Measurements from ENCODE around the gene ITPA.
A peak's percentile ranks its signal among the peaks of the same experiment; 100 is the strongest.

Gene ITPA

DNA sequence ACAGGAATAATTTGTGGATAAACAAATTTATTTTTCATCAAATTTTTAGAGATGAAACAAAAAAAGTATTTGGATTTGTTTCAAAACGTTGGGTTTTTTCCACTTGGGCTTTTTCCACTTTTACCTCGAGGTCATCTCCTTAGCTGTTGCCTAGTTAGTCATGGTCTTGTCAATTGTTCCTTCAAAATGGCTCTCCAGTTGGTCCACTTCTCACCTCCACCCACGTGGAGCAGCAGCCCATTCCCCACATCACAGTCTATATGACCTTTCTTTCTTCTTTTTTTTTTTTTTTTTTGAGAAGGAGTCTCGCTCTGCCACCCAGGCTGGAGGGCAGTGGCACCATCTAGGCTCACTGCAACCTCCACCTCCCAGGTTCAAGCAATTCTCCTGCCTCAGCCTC lies 36.4 kb downstream of the ITPA start:
- Histone ChIP-seq H3K9ac (ENCODE audit: low read depth in 1 of 2, low read length in 2 of 2) (no peak overlapping the region), H3K27me3 (ENCODE audit: control insufficient read depth in 2 of 2, insufficient read depth in 2 of 2, low read length in 2 of 2) (peaks cover 16 to 27% of the 10 kb centered on the region in 2 donors), H3K9me3 (ENCODE audit: control insufficient read depth in 2 of 2, low read length in 2 of 2) (no peaks in the 10 kb centered on the region), H3K27ac (ENCODE audit: low read depth in 2 of 2, low read length in 2 of 2) (no peak overlapping the region), H3K4me3 (ENCODE audit: low read length in 2 of 2) (no peak overlapping the region), H3K36me3 (ENCODE audit: control insufficient read depth in 2 of 2, insufficient read depth in 2 of 2, low read length in 2 of 2) (no peaks in the 10 kb centered on the region), H3K4me1 (ENCODE audit: control insufficient read depth in 2 of 2, insufficient read depth in 2 of 2, low read length in 2 of 2) (peaks cover 0 to 3% of the 10 kb centered on the region in 2 donors)

DNA sequence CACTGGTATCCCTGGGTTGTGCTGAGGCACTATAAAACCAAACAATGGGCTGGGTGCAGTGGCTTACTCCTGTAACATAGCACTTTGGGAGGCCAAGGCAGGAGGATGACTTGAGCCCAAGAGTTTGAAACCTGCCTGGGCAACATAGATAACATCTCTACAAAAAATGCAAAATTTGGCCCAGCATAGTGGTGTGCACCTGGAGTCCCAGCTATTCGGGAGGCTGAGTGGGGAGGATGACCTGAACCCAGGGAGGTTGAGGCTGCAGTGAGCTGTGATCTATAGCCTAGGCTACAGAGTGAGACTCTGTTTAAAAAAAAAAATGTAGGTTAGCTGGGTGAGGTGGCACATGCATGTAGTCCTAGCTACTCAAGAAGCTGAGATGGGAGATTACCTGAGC lies 37.4 kb downstream of the ITPA start:
- no peak overlapping the region for H3K9ac ChIP-seq (ENCODE audit: low read depth in 1 of 2, low read length in 2 of 2)
- H3K27me3 ChIP-seq (ENCODE audit: control insufficient read depth in 2 of 2, insufficient read depth in 2 of 2, low read length in 2 of 2), result peaks cover 14 to 21% of the 10 kb centered on the region in 2 donors
- no peaks in the 10 kb centered on the region for H3K9me3 ChIP-seq (ENCODE audit: control insufficient read depth in 2 of 2, low read length in 2 of 2)
- H3K27ac ChIP-seq (ENCODE audit: low read depth in 2 of 2, low read length in 2 of 2), result no peak overlapping the region
- no peak overlapping the region for H3K4me3 ChIP-seq (ENCODE audit: low read length in 2 of 2)
- peaks cover 0 to 3% of the 10 kb centered on the region in 2 donors for H3K4me1 ChIP-seq (ENCODE audit: control insufficient read depth in 2 of 2, insufficient read depth in 2 of 2, low read length in 2 of 2)
- H3K36me3 ChIP-seq (ENCODE audit: control insufficient read depth in 2 of 2, insufficient read depth in 2 of 2, low read length in 2 of 2), result no peaks in the 10 kb centered on the region

DNA sequence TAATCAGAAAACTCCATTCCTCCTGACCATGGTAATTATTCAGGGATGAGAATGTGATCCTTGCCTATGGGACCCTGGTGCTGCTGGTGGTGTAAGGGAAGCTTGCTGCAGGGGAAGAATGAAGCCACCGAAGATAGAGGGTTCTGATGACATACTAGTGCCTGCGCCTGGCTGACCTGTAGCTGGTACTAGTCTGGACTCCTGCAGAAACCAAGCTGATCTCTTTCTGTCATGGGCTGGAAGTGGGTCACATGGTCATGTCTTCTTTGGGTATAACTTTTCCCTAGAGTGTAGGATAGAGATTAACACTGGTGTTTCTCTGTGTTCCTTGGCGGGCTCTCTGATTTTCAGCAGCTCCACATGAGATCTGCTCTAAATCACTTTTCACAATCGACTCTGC lies 38.3 kb downstream of the ITPA start:
- H3K27me3 ChIP-seq (ENCODE audit: control insufficient read depth in 2 of 2, insufficient read depth in 2 of 2, low read length in 2 of 2), result peaks cover 14 to 21% of the 10 kb centered on the region in 2 donors
- H3K36me3 ChIP-seq (ENCODE audit: control insufficient read depth in 2 of 2, insufficient read depth in 2 of 2, low read length in 2 of 2), result no peaks in the 10 kb centered on the region
- no peak overlapping the region for H3K27ac ChIP-seq (ENCODE audit: low read depth in 2 of 2, low read length in 2 of 2)
- H3K4me3 ChIP-seq (ENCODE audit: low read length in 2 of 2), result no peak overlapping the region
- H3K9ac ChIP-seq (ENCODE audit: low read depth in 1 of 2, low read length in 2 of 2), result no peak overlapping the region
- H3K4me1 ChIP-seq (ENCODE audit: control insufficient read depth in 2 of 2, insufficient read depth in 2 of 2, low read length in 2 of 2), result peaks cover 0 to 3% of the 10 kb centered on the region in 2 donors
- H3K9me3 ChIP-seq (ENCODE audit: control insufficient read depth in 2 of 2, low read length in 2 of 2), result no peaks in the 10 kb centered on the region

DNA sequence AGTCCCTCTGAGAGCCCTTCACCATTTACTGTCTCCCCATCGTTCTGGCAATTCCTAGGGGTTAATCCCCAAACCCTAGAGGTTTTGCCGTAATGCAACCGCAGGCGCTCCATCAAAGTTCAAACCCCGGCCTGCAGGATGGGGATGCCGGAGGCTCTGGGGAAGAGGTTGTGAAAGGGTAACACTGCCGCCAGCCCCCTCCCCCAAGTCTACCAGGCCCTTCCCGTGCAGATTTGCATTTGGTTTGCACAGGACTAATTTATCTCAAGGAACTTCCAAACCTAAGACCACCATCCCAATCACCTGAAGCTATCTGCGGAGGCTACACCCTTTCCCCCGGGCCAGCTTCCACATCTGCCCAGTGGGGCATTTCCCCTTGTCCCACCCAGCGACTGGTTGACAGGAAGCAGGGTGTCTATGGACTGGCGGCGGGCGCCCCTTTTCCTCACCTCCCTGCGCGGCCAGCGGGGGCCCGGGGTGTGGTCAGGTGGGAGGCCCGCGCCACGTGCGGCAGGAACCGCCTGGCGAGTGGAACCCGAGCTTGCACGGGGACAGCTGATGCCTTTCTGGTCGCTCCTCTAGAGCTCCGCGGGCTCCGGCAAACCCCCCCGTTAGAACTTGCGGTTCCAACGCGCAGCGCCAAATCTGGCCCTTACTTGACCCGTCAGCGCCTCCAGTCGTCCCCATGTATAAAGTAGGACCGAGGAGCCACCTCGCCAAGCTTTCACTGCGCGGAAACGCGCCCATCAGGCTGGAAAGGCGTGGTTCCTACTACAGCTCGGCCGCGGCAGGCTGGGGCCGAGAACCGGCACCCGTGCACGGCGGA lies 39.1 kb downstream of the ITPA start:
- H3K4me3 ChIP-seq (ENCODE audit: low read length in 2 of 2), result peak overlapping the region in 1 of 2 donors; percentile 31
- no peak overlapping the region for H3K9ac ChIP-seq (ENCODE audit: low read depth in 1 of 2, low read length in 2 of 2)
- peaks cover 16 to 21% of the 10 kb centered on the region in 2 donors for H3K27me3 ChIP-seq (ENCODE audit: control insufficient read depth in 2 of 2, insufficient read depth in 2 of 2, low read length in 2 of 2)

DNA sequence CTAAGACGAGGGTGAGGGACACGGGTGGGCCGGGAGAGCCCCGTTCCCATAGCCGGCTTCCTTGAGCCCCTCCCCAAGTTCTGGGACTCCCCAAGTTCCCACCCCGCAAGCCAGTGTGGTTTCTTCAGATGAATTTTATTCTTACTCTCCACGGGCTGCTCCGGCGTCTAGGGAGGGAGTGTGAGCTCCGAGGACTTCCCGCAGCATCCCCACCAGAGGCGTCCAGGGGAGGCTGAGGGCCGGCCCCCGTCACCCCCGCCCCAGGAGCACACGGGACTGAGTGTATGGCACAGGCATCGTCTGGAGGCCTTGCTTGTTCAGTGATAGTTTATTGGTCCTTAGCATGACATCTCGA lies 39.7 kb downstream of the ITPA start:
- Histone ChIP-seq H3K4me1 (ENCODE audit: control insufficient read depth in 2 of 2, insufficient read depth in 2 of 2, low read length in 2 of 2) (peaks cover 0 to 3% of the 10 kb centered on the region in 2 donors), H3K9ac (ENCODE audit: low read depth in 1 of 2, low read length in 2 of 2) (no peak overlapping the region), H3K27me3 (ENCODE audit: control insufficient read depth in 2 of 2, insufficient read depth in 2 of 2, low read length in 2 of 2) (peaks cover 16 to 21% of the 10 kb centered on the region in 2 donors), H3K36me3 (ENCODE audit: control insufficient read depth in 2 of 2, insufficient read depth in 2 of 2, low read length in 2 of 2) (no peaks in the 10 kb centered on the region), H3K4me3 (ENCODE audit: low read length in 2 of 2) (no peak overlapping the region), H3K9me3 (ENCODE audit: control insufficient read depth in 2 of 2, low read length in 2 of 2) (no peaks in the 10 kb centered on the region), H3K27ac (ENCODE audit: low read depth in 2 of 2, low read length in 2 of 2) (no peak overlapping the region)

More for the DNA sequence above, 39.1 kb downstream of the ITPA start:
- H3K4me1 ChIP-seq (ENCODE audit: control insufficient read depth in 2 of 2, insufficient read depth in 2 of 2, low read length in 2 of 2), result peaks cover 0 to 3% of the 10 kb centered on the region in 2 donors
- no peaks in the 10 kb centered on the region for H3K9me3 ChIP-seq (ENCODE audit: control insufficient read depth in 2 of 2, low read length in 2 of 2)
- H3K36me3 ChIP-seq (ENCODE audit: control insufficient read depth in 2 of 2, insufficient read depth in 2 of 2, low read length in 2 of 2), result no peaks in the 10 kb centered on the region
- no peak overlapping the region for H3K27ac ChIP-seq (ENCODE audit: low read depth in 2 of 2, low read length in 2 of 2)

DNA sequence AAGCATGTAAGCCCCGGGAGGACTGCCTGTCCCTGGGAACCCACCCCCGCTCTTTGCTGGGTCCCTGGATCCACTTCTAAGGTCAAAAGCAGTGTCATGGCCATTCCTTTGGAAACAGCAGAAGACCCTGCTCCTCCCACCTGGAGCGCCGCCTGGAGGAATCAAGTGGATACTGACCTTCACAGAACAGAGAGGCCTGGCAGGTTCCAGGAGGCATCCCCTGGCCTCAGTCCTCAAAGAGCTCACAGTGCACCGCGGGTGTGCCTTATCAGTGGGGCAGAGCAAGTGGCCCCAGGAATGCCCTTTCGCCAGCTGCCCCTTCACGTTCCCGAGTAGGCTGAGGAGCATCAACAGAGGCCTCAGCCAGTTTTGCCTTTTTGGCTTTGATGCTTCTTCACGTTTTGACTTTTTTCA lies 40.8 kb downstream of the ITPA start:
- no peaks in the 10 kb centered on the region for H3K9me3 ChIP-seq (ENCODE audit: control insufficient read depth in 2 of 2, low read length in 2 of 2)
- H3K4me3 ChIP-seq (ENCODE audit: low read length in 2 of 2), result no peak overlapping the region
- H3K27me3 ChIP-seq (ENCODE audit: control insufficient read depth in 2 of 2, insufficient read depth in 2 of 2, low read length in 2 of 2), result peaks cover 16 to 21% of the 10 kb centered on the region in 2 donors
- H3K9ac ChIP-seq (ENCODE audit: low read depth in 1 of 2, low read length in 2 of 2), result no peak overlapping the region
- peaks cover 0 to 3% of the 10 kb centered on the region in 2 donors for H3K4me1 ChIP-seq (ENCODE audit: control insufficient read depth in 2 of 2, insufficient read depth in 2 of 2, low read length in 2 of 2)
- H3K36me3 ChIP-seq (ENCODE audit: control insufficient read depth in 2 of 2, insufficient read depth in 2 of 2, low read length in 2 of 2), result peaks cover 0 to 2% of the 10 kb centered on the region in 2 donors
- no peak overlapping the region for H3K27ac ChIP-seq (ENCODE audit: low read depth in 2 of 2, low read length in 2 of 2)

DNA sequence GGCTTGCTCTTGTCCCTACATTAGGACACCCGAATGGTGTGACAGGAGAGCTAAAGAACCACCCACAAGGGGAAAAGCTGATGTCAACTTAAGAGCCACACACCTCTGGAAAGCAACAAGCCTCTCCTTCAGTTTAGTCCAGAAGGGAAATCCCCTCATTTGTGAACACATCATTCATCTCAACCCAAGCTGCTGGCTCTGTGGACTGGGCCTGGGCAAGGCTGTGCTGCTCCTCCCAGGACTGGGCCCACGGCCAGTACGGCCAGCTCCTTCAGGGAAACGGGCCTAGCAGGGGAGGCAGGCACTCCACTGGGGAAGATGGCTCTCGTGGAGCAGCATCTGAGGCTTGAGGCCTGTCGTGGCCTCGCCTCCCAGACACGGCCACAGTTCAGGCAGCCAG lies 42.5 kb downstream of the ITPA start:
- Histone ChIP-seq H3K4me3 (ENCODE audit: low read length in 2 of 2) (no peak overlapping the region), H3K27ac (ENCODE audit: low read depth in 2 of 2, low read length in 2 of 2) (no peak overlapping the region), H3K9me3 (ENCODE audit: control insufficient read depth in 2 of 2, low read length in 2 of 2) (no peaks in the 10 kb centered on the region), H3K27me3 (ENCODE audit: control insufficient read depth in 2 of 2, insufficient read depth in 2 of 2, low read length in 2 of 2) (peaks cover 16 to 21% of the 10 kb centered on the region in 2 donors), H3K9ac (ENCODE audit: low read depth in 1 of 2, low read length in 2 of 2) (no peak overlapping the region), H3K4me1 (ENCODE audit: control insufficient read depth in 2 of 2, insufficient read depth in 2 of 2, low read length in 2 of 2) (peaks cover 0 to 3% of the 10 kb centered on the region in 2 donors), H3K36me3 (ENCODE audit: control insufficient read depth in 2 of 2, insufficient read depth in 2 of 2, low read length in 2 of 2) (peaks cover 0 to 8% of the 10 kb centered on the region in 2 donors)

DNA sequence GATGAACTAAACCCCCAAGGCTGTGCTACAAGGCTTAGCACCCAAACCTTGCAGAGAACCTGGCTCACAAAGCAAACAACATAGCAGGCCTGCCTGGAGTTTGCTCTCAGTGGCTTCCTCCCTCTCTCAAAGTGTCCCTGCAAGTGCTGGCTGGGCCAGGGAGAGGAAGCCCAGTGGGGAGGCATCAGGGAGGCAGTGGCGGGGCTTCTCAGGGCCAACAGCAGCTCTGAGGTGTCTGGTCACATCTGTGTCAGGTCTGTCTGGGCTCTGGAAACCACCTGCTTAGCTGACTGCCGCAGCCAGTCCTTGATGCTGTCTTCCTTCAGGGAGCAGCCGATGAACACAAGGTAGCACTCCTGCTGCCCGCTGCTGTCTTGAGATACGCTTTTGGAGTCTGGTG lies 46.4 kb downstream of the ITPA start:
- H3K9ac ChIP-seq (ENCODE audit: low read depth in 1 of 2, low read length in 2 of 2), result no peak overlapping the region
- peaks cover 0 to 5% of the 10 kb centered on the region in 2 donors for H3K27me3 ChIP-seq (ENCODE audit: control insufficient read depth in 2 of 2, insufficient read depth in 2 of 2, low read length in 2 of 2)
- no peaks in the 10 kb centered on the region for H3K4me1 ChIP-seq (ENCODE audit: control insufficient read depth in 2 of 2, insufficient read depth in 2 of 2, low read length in 2 of 2)
- no peak overlapping the region for H3K27ac ChIP-seq (ENCODE audit: low read depth in 2 of 2, low read length in 2 of 2)
- H3K36me3 ChIP-seq (ENCODE audit: control insufficient read depth in 2 of 2, insufficient read depth in 2 of 2, low read length in 2 of 2), result peaks cover 4 to 13% of the 10 kb centered on the region in 2 donors
- H3K4me3 ChIP-seq (ENCODE audit: low read length in 2 of 2), result no peak overlapping the region
- H3K9me3 ChIP-seq (ENCODE audit: control insufficient read depth in 2 of 2, low read length in 2 of 2), result no peaks in the 10 kb centered on the region

DNA sequence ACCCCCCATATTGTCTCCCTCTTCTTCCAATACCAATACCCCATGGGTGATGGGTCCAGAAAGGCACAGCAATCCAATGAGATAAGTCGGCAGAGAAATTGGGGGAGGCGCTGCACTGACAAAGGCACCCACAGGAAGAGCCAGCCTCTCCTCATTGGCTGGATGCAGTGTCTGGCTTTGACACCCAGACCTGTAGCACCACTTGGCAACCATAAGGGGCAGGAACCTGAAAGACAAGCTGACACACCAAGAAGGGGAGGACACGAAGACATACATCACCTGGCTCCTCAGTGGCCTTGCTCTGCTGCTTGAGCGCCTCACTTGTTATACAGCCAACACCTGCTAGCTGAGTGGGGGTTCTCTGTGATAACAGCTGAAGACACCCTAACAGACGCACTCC lies 49.1 kb downstream of the ITPA start:
- Histone ChIP-seq H3K4me1 (ENCODE audit: control insufficient read depth in 2 of 2, insufficient read depth in 2 of 2, low read length in 2 of 2) (no peaks in the 10 kb centered on the region), H3K4me3 (ENCODE audit: low read length in 2 of 2) (no peak overlapping the region), H3K9me3 (ENCODE audit: control insufficient read depth in 2 of 2, low read length in 2 of 2) (no peaks in the 10 kb centered on the region), H3K9ac (ENCODE audit: low read depth in 1 of 2, low read length in 2 of 2) (no peak overlapping the region), H3K36me3 (ENCODE audit: control insufficient read depth in 2 of 2, insufficient read depth in 2 of 2, low read length in 2 of 2) (peaks cover 4 to 13% of the 10 kb centered on the region in 2 donors), H3K27me3 (ENCODE audit: control insufficient read depth in 2 of 2, insufficient read depth in 2 of 2, low read length in 2 of 2) (no peaks in the 10 kb centered on the region), H3K27ac (ENCODE audit: low read depth in 2 of 2, low read length in 2 of 2) (no peak overlapping the region)

DNA sequence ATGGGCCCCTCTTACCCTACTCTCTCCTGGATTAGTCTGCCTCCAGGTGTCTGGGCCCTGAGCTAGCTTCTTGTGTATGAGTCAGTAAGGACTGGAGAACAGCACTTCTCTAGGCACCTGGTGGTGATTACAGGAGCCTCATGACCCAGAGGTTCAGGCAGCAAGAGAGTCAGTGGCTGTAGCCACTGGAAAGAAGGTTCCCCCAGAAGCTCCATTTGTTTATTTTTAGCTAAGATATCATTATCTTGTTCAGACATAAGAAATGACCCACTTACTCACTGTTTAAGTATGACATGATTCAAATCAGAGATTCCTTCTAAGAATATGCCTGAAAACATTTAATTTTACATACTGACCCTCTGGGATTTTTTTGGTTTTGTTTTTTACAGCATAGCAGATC lies 53.3 kb downstream of the ITPA start:
- Histone ChIP-seq H3K9ac (ENCODE audit: low read depth in 1 of 2, low read length in 2 of 2) (no peak overlapping the region), H3K9me3 (ENCODE audit: control insufficient read depth in 2 of 2, low read length in 2 of 2) (no peaks in the 10 kb centered on the region), H3K4me3 (ENCODE audit: low read length in 2 of 2) (no peak overlapping the region), H3K36me3 (ENCODE audit: control insufficient read depth in 2 of 2, insufficient read depth in 2 of 2, low read length in 2 of 2) (peaks cover 6 to 14% of the 10 kb centered on the region in 2 donors), H3K4me1 (ENCODE audit: control insufficient read depth in 2 of 2, insufficient read depth in 2 of 2, low read length in 2 of 2) (no peaks in the 10 kb centered on the region), H3K27me3 (ENCODE audit: control insufficient read depth in 2 of 2, insufficient read depth in 2 of 2, low read length in 2 of 2) (no peaks in the 10 kb centered on the region), H3K27ac (ENCODE audit: low read depth in 2 of 2, low read length in 2 of 2) (no peak overlapping the region)
